ENCODE measurements around the gene LRRC75A.

The LRRC75A gene

GRCh38 chr17:16506188-16506587 lies 14.2 kb upstream of the LRRC75A start:
- no peak overlapping the region for H3K4me3 Mint-ChIP-seq
- no peak for ATAC-seq
- no peaks in the 10 kb centered on the region for H3K36me3 Mint-ChIP-seq

GRCh38 chr17:16504984-16505383 lies 13.0 kb upstream of the LRRC75A start:
- DNase-seq (ENCODE audit: low spot score in 2 of 2) (no peak), ATAC-seq (no peak)
- H3K9me3 Mint-ChIP-seq, result no peaks in the 10 kb centered on the region
- H3K36me3 Mint-ChIP-seq, result no peaks in the 10 kb centered on the region
- H3K27ac Mint-ChIP-seq, result no peak overlapping the region
- no peaks in the 10 kb centered on the region for H3K4me1 Mint-ChIP-seq
- no peak overlapping the region for H3K4me3 Mint-ChIP-seq

More at GRCh38 chr17:16506188-16506587, 14.2 kb upstream of the LRRC75A start:
- Mint-ChIP-seq H3K27ac (no peak overlapping the region), H3K9me3 (no peaks in the 10 kb centered on the region), H3K4me1 (no peaks in the 10 kb centered on the region)
- DNase-seq (ENCODE audit: low spot score in 2 of 2), result no peak

- no peaks in the 10 kb centered on the region for H3K4me1 Mint-ChIP-seq
Measured at GRCh38 chr17:16496820-16497489, 5.0 kb upstream of the LRRC75A start.

GRCh38 chr17:16495980-16496819 lies 4.2 kb upstream of the LRRC75A start:
- DNase-seq (ENCODE audit: low spot score in 2 of 2) (no peak), ATAC-seq (no peak)
- no peak overlapping the region for H3K4me3 Mint-ChIP-seq
- H3K9me3 Mint-ChIP-seq, result no peaks in the 10 kb centered on the region
- no peak overlapping the region for H3K27ac Mint-ChIP-seq
- H3K36me3 Mint-ChIP-seq, result no peaks in the 10 kb centered on the region
- peaks cover 1% of the 10 kb centered on the region for H3K4me1 Mint-ChIP-seq

More at GRCh38 chr17:16496820-16497489, 5.0 kb upstream of the LRRC75A start:
- DNase-seq (ENCODE audit: low spot score in 2 of 2), result no peak
- no peaks in the 10 kb centered on the region for H3K9me3 Mint-ChIP-seq
- H3K27ac Mint-ChIP-seq, result no peak overlapping the region
- no peaks in the 10 kb centered on the region for H3K36me3 Mint-ChIP-seq
- no peak overlapping the region for H3K4me3 Mint-ChIP-seq
- ATAC-seq, result no peak

- DNase-seq (ENCODE audit: low spot score in 2 of 2), result no peak
- Mint-ChIP-seq H3K27ac (no peak overlapping the region), H3K4me3 (no peak overlapping the region), H3K9me3 (no peaks in the 10 kb centered on the region), H3K4me1 (peaks cover 7% of the 10 kb centered on the region), H3K36me3 (no peaks in the 10 kb centered on the region)
- ATAC-seq, result no peak
Measured at GRCh38 chr17:16495561-16495960, 3.6 kb upstream of the LRRC75A start.

GRCh38 chr17:16494059-16494458 lies 2.1 kb upstream of the LRRC75A start:
- H3K9me3 Mint-ChIP-seq, result no peaks in the 10 kb centered on the region
- DNase-seq (ENCODE audit: low spot score in 2 of 2) (no peak), ATAC-seq (no peak)
- no peak overlapping the region for H3K27ac Mint-ChIP-seq
- H3K36me3 Mint-ChIP-seq, result no peaks in the 10 kb centered on the region
- peaks cover 14% of the 10 kb centered on the region for H3K4me1 Mint-ChIP-seq
- no peak overlapping the region for H3K4me3 Mint-ChIP-seq

GRCh38 chr17:16493531-16494046 lies 1.6 kb upstream of the LRRC75A start:
- Mint-ChIP-seq H3K4me3 (no peak overlapping the region), H3K27ac (no peak overlapping the region), H3K9me3 (no peaks in the 10 kb centered on the region), H3K4me1 (peaks cover 18% of the 10 kb centered on the region), H3K36me3 (no peaks in the 10 kb centered on the region)
- ATAC-seq (no peak), DNase-seq (ENCODE audit: low spot score in 2 of 2) (no peak)

- no peak for ATAC-seq
Measured at GRCh38 chr17:16492613-16493530, 879 bp upstream of the LRRC75A start.

GRCh38 chr17:16491131-16491702 lies 776 bp downstream of the LRRC75A start:
- no peaks in the 10 kb centered on the region for H3K36me3 Mint-ChIP-seq
- DNase-seq (ENCODE audit: low spot score in 2 of 2) (peak; percentile 25 to 59), ATAC-seq (peak; percentile 61)
- H3K4me3 Mint-ChIP-seq, result peak overlapping the region; percentile 68
- no peaks in the 10 kb centered on the region for H3K9me3 Mint-ChIP-seq
- H3K27ac Mint-ChIP-seq, result no peak overlapping the region
- H3K4me1 Mint-ChIP-seq, result peaks cover 19% of the 10 kb centered on the region

More at GRCh38 chr17:16492613-16493530, 879 bp upstream of the LRRC75A start:
- Mint-ChIP-seq H3K36me3 (no peaks in the 10 kb centered on the region), H3K27ac (no peak overlapping the region), H3K9me3 (no peaks in the 10 kb centered on the region), H3K4me1 (peaks cover 19% of the 10 kb centered on the region), H3K4me3 (peak overlapping the region; percentile 64)
- DNase-seq (ENCODE audit: low spot score in 2 of 2), result no peak

- DNase-seq (ENCODE audit: low spot score in 2 of 2) (no peak), ATAC-seq (no peak)
- Mint-ChIP-seq H3K36me3 (no peaks in the 10 kb centered on the region), H3K9me3 (no peaks in the 10 kb centered on the region), H3K27ac (no peak overlapping the region), H3K4me1 (peaks cover 22% of the 10 kb centered on the region), H3K4me3 (no peak overlapping the region)
Measured at GRCh38 chr17:16489431-16489830, 2.6 kb downstream of the LRRC75A start.

GRCh38 chr17:16488968-16489337 lies 3.0 kb downstream of the LRRC75A start:
- Mint-ChIP-seq H3K27ac (no peak overlapping the region), H3K4me3 (no peak overlapping the region), H3K9me3 (no peaks in the 10 kb centered on the region), H3K4me1 (peaks cover 25% of the 10 kb centered on the region), H3K36me3 (no peaks in the 10 kb centered on the region)
- DNase-seq (ENCODE audit: low spot score in 2 of 2) (no peak), ATAC-seq (no peak)

- no peak for ATAC-seq
- no peak overlapping the region for H3K4me3 Mint-ChIP-seq
- H3K4me1 Mint-ChIP-seq, result peaks cover 25% of the 10 kb centered on the region
- DNase-seq (ENCODE audit: low spot score in 2 of 2), result no peak
- H3K27ac Mint-ChIP-seq, result no peak overlapping the region
- no peaks in the 10 kb centered on the region for H3K36me3 Mint-ChIP-seq
- H3K9me3 Mint-ChIP-seq, result no peaks in the 10 kb centered on the region
Measured at GRCh38 chr17:16488186-16488967, 3.6 kb downstream of the LRRC75A start.

GRCh38 chr17:16486373-16487250 lies 5.4 kb downstream of the LRRC75A start:
- Mint-ChIP-seq H3K27ac (no peak overlapping the region), H3K9me3 (no peaks in the 10 kb centered on the region), H3K4me3 (no peak overlapping the region), H3K4me1 (peaks cover 25% of the 10 kb centered on the region), H3K36me3 (no peaks in the 10 kb centered on the region)
- ATAC-seq (no peak), DNase-seq (ENCODE audit: low spot score in 2 of 2) (no peak)
